Measurements from ENCODE around the gene CDCA5.
"Not testable (repeated sequence)": the region's sequence is repeated elsewhere in the genome, so short reads cannot be mapped to it uniquely, and the experiment has no call there.

Gene CDCA5

GRCh38 chr11:65118891-65119669, 35.2 kb upstream of the CDCA5 start:
- not testable (repeated sequence) for DNase-seq

GRCh38 chr11:65118097-65118837, 34.4 kb upstream of the CDCA5 start:
- DNase-seq: no peak

GRCh38 chr11:65117206-65118096, 33.6 kb upstream of the CDCA5 start, which contains the start of gene ZNHIT2:
Gene ZNHIT2, minus strand, starts transcription at chr11:65117701. Its CDS starts 48 bp downstream, at chr11:65117653.
- peak; percentile 94 for DNase-seq

GRCh38 chr11:65116370-65117205, 32.7 kb upstream of the CDCA5 start:
- DNase-seq: no peak

GRCh38 chr11:65115361-65116082, 31.7 kb upstream of the CDCA5 start:
- DNase-seq: no peak

GRCh38 chr11:65114538-65115171, 30.8 kb upstream of the CDCA5 start:
- DNase-seq: no peak

GRCh38 chr11:65113839-65114238, 30.0 kb upstream of the CDCA5 start:
- no peak for DNase-seq

- no peak for DNase-seq
Observed at GRCh38 chr11:65113361-65113756, 29.5 kb upstream of the CDCA5 start.

- no peak for DNase-seq
Observed at GRCh38 chr11:65112546-65113360, 28.9 kb upstream of the CDCA5 start.

- peak; percentile 75 for DNase-seq
Observed at GRCh38 chr11:65111744-65112545, 28.1 kb upstream of the CDCA5 start, which contains the start of gene TM7SF2. Gene TM7SF2, plus strand, starts transcription at chr11:65111872. Its CDS starts 144 bp downstream, at chr11:65112016.

GRCh38 chr11:65111159-65111743, 27.4 kb upstream of the CDCA5 start:
- DNase-seq: no peak

- peak; percentile 66 for DNase-seq
Observed at GRCh38 chr11:65110354-65110861, 26.6 kb upstream of the CDCA5 start.

- no peak for DNase-seq
Observed at GRCh38 chr11:65109231-65110198, 25.7 kb upstream of the CDCA5 start.

- no peak for DNase-seq
Observed at GRCh38 chr11:65108469-65109123, 24.8 kb upstream of the CDCA5 start.

- DNase-seq: no peak
Observed at GRCh38 chr11:65107751-65108468, 24.1 kb upstream of the CDCA5 start.

- DNase-seq: no peak
Observed at GRCh38 chr11:65107078-65107477, 23.2 kb upstream of the CDCA5 start.

Measured in NCI-H1694 treated with DMSO at 0.1 percent for 48 hours (cell line).